ENCODE data around the gene RIN2.

- TF ChIP-seq, protein P1, sequence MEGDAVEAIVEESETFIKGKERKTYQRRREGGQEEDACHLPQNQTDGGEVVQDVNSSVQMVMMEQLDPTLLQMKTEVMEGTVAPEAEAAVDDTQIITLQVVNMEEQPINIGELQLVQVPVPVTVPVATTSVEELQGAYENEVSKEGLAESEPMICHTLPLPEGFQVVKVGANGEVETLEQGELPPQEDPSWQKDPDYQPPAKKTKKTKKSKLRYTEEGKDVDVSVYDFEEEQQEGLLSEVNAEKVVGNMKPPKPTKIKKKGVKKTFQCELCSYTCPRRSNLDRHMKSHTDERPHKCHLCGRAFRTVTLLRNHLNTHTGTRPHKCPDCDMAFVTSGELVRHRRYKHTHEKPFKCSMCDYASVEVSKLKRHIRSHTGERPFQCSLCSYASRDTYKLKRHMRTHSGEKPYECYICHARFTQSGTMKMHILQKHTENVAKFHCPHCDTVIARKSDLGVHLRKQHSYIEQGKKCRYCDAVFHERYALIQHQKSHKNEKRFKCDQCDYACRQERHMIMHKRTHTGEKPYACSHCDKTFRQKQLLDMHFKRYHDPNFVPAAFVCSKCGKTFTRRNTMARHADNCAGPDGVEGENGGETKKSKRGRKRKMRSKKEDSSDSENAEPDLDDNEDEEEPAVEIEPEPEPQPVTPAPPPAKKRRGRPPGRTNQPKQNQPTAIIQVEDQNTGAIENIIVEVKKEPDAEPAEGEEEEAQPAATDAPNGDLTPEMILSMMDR (IDR thresholded peaks at IDR 0.05 in 4 of 5, conservative IDR thresholded peaks at IDR 0.05 in 1 of 5) = no peak
- TF ChIP-seq POLR2A (IDR thresholded peaks at IDR 0.05) = no peak
Measured at GRCh38 chr20:19793716-19794115, 35.7 kb downstream of the RIN2 start.

Measured in gastrocnemius medialis (tissue), 4 donors.